K562 (cell line): ENCODE data around the gene SAP130. TPM values are rescaled to one million over a fixed set of nuclear protein-coding genes. Genes with fewer than 3 reads are reported as not detected.

Experiments
- BACH1 ChIP-seq: fragments of 200-800 bp; sonication (Bioruptor generic); IDR thresholded peaks from 2 replicates; pipeline ENCODE4 v1.6.1; 2016; ENCODE audit warnings: missing genetic modification characterization, missing compliant biosample characterization
- CCAR2 ChIP-seq: fragments of 200-400 bp; formaldehyde crosslinking; IDR thresholded peaks from 2 replicates; pipeline ENCODE4 v1.6.1; 2017; ENCODE audit warnings: mild to moderate bottlenecking, low read depth, low read length
- CREB1 ChIP-seq, 2 experiments: sonication (generic) in 1 of 2; formaldehyde crosslinking in 1 of 2; IDR thresholded peaks; 2 replicates each; pipeline versions ENCODE4 v1.6.1 to v1.8.0; 2012 to 2022; ENCODE audit warnings: inconsistent platforms in 1 of 2, mild to moderate bottlenecking in 1 of 2, missing genetic modification reagents in 1 of 2, moderate library complexity in 1 of 2
- E2F1 ChIP-seq: sonication (generic); formaldehyde crosslinking; IDR thresholded peaks from 2 replicates; pipeline ENCODE4 v1.8.1; 2023; ENCODE audit warnings: mild to moderate bottlenecking, missing genetic modification reagents, moderate library complexity
- GTF2B ChIP-seq: IDR thresholded peaks from 2 replicates; pipeline ENCODE4 v1.6.1; 2011; ENCODE audit not compliant: insufficient read length; ENCODE audit errors: extremely low read depth
- IRF1 ChIP-seq: sonication (generic); formaldehyde crosslinking; IDR thresholded peaks from 2 replicates; pipeline ENCODE4 v1.8.0; 2022; ENCODE audit warnings: missing genetic modification reagents, mild to moderate bottlenecking, borderline replicate concordance
- KLF1 ChIP-seq: fragments of 450-650 bp; IDR thresholded peaks from 2 replicates; pipeline ENCODE4 v1.6.1; 2016; ENCODE audit warnings: missing genetic modification characterization, missing compliant biosample characterization
- NUFIP1 ChIP-seq: fragments of 450-650 bp; IDR thresholded peaks from 2 replicates; pipeline ENCODE4 v1.6.1; 2018; ENCODE audit not compliant: partially characterized antibody
- POLR2G ChIP-seq: fragments of 200-400 bp; formaldehyde crosslinking; IDR thresholded peaks from 2 replicates; pipeline ENCODE4 v1.6.1; 2017; ENCODE audit warnings: low read depth, mild to moderate bottlenecking, antibody characterized with exemption, low read length, moderate library complexity
- PPARD ChIP-seq: fragments of 250-450 bp; sonication (Bioruptor Pico); IDR thresholded peaks from 2 replicates; pipeline ENCODE4 v1.8.0; 2022; ENCODE audit warnings: inconsistent platforms, mild to moderate bottlenecking, moderate library complexity
- RBM25 ChIP-seq: fragments of 200-400 bp; formaldehyde crosslinking; IDR thresholded peaks from 2 replicates; pipeline ENCODE4 v1.6.1; 2018; ENCODE audit warnings: low read length, low read depth, moderate library complexity; ENCODE audit not compliant: severe bottlenecking
- TBP ChIP-seq: optimal IDR thresholded peaks from 2 replicates; pipeline ENCODE3; 2011; ENCODE audit warnings: low read depth, low read length, improper control_type of control experiment
- VEZF1 ChIP-seq: fragments of 200-800 bp; sonication (Bioruptor generic); IDR thresholded peaks from 2 replicates; pipeline ENCODE4 v1.6.1; 2017; ENCODE audit warnings: missing genetic modification characterization, missing compliant biosample characterization
- ZFPM2 ChIP-seq: fragments of 250-450 bp; sonication (Bioruptor Pico); IDR thresholded peaks from 2 replicates; pipeline ENCODE4 v1.5.1; 2022; ENCODE audit warnings: mild to moderate bottlenecking
- ZNF121 ChIP-seq: sonication (generic); formaldehyde crosslinking; conservative IDR thresholded peaks from 2 replicates; pipeline ENCODE4 v1.8.0; 2022; ENCODE audit warnings: missing genetic modification reagents
- ZNF280A ChIP-seq: fragments of 450-650 bp; IDR thresholded peaks from 2 replicates; pipeline ENCODE4 v1.6.1; 2018; ENCODE audit warnings: mild to moderate bottlenecking, low read depth; ENCODE audit not compliant: partially characterized antibody
- ZNF311 ChIP-seq: fragments of 250-450 bp; sonication (Bioruptor Pico); IDR thresholded peaks from 2 replicates; pipeline ENCODE4 v1.4.0; 2020; ENCODE audit warnings: mild to moderate bottlenecking, moderate library complexity
- ZNF398 ChIP-seq: fragments of 250-450 bp; sonication (Bioruptor Pico); IDR thresholded peaks from 2 replicates; pipeline ENCODE4 v1.8.0; 2021; ENCODE audit warnings: moderate library complexity, mild to moderate bottlenecking, inconsistent platforms
- ZNF586 ChIP-seq: fragments of 450-650 bp; formaldehyde crosslinking; conservative IDR thresholded peaks from 2 replicates; pipeline ENCODE4 v1.4.0; 2020; ENCODE audit warnings: mild to moderate bottlenecking, moderate library complexity
- ZNF696 ChIP-seq: fragments of 250-450 bp; sonication (Bioruptor Pico); conservative IDR thresholded peaks from 2 replicates; pipeline ENCODE4 v1.4.0; 2020; ENCODE audit warnings: mild to moderate bottlenecking, moderate library complexity
- ZNF764 ChIP-seq: fragments of 250-450 bp; sonication (Bioruptor Pico); IDR thresholded peaks from 2 replicates; pipeline ENCODE4 v1.4.0; 2020; ENCODE audit warnings: low read depth, mild to moderate bottlenecking, moderate library complexity
- polyA plus RNA-seq, 8 experiments: library from polyadenylated mRNA; depleted of rRNA in 4 of 8; stranded (reverse) in 5 of 8; unstranded in 3 of 8; fragments of >200 nt; fragmentation: Nextera tagmentation in 2 of 8; fragmentation: Illumina TruSeq in 1 of 8; extraction: Ambion mirVana in 2 of 8; extraction: Trizol in 1 of 8; gene quantifications; 2 replicates each; pipeline versions ENCODE4 v1.2.1 to v1.2.3, GENCODE V29; 2011 to 2014; ENCODE audit warnings: inconsistent platforms in 1 of 8, missing spikeins in 1 of 8
- total RNA-seq, 7 experiments: library from RNA; depleted of rRNA in 6 of 7; stranded (reverse); fragments of >200 nt in 6 of 7; fragmentation: Illumina TruSeq in 2 of 7; extraction: Trizol in 2 of 7; gene quantifications; 2 replicates each; pipeline versions ENCODE4 v1.2.1 to v1.2.3, GENCODE V29; 2011 to 2021; ENCODE audit warnings: low replicate concordance in 1 of 7

Gene SAP130
- total and polyA plus RNA-seq, 9 of the 15 experiments (the other 6 are each of a cell fraction or from before 2014, with no cell fraction given) = 4.5 to 33.4 (median 7.4) TPM

GRCh38 chr2:128027278-128027800, 520 bp downstream of the SAP130 start (continued):
- TF ChIP-seq ZNF398 (CRISPR knock-in tag) (no peak), ZNF280A (no peak), BACH1 (tag) (no peak), CCAR2 (no peak), RBM25 (peak; percentile 98), GTF2B (no peak), ZFPM2 (CRISPR knock-in tag) (no peak), IRF1 (CRISPR knock-in tag) (no peak), E2F1 (CRISPR knock-in tag) (no peak), POLR2G (peak; percentile 41; the same call in 1 of the 2 replicates), VEZF1 (peak; percentile 93), KLF1 (no peak), ZNF586 (CRISPR knock-in tag) (no peak), NUFIP1 (no peak), ZNF764 (CRISPR knock-in tag) (no peak), PPARD (CRISPR knock-in tag) (no peak), TBP (peak; percentile 73), ZNF121 (no peak), ZNF311 (no peak), CREB1 (IDR thresholded peaks at IDR 0.05) (peak; percentile 74), CREB1 (CRISPR knock-in tag; IDR thresholded peaks at IDR 0.05) (0 out of 2 replicates have a peak, but pooled peaks have one; percentile 29), ZNF696 (CRISPR knock-in tag) (no peak)
